T47D (cell line): Measurements from ENCODE around the gene NUDT19.
"Not testable (repeated sequence)": the region's sequence is repeated elsewhere in the genome, so short reads cannot be mapped to it uniquely, and the experiment has no call there.

ENCODE experiments used
- DNase-seq, 2 experiments: peaks; one replicate each; pipeline versions ENCODE4 v3.0.0 to v3.0.0-alpha.2; 2011 to 2012; ENCODE audit warnings: low read depth in 1 of 2, low spot score in 1 of 2
- JUND ChIP-seq: IDR thresholded peaks from 2 replicates; pipeline ENCODE4 v1.6.1; 2012; ENCODE audit warnings: low read depth
- in situ Hi-C: cut with HindIII; loops from 2 replicates; pipeline ENCODE4 v1.10.0; 2016; ENCODE audit warnings: low sequenced_read_pairs, low pct_unique_long_range_greater_than_20kb

The NUDT19 gene

GRCh38 chr19:32744555-32745325, 53.1 kb downstream of the NUDT19 start:
- TF ChIP-seq JUND: no peak
- no peak for DNase-seq
- in situ Hi-C loops: no loop called here

GRCh38 chr19:32745594-32746251, 54.1 kb downstream of the NUDT19 start:
- in situ Hi-C loops, DNase-seq: not testable (repeated sequence)

DNA sequence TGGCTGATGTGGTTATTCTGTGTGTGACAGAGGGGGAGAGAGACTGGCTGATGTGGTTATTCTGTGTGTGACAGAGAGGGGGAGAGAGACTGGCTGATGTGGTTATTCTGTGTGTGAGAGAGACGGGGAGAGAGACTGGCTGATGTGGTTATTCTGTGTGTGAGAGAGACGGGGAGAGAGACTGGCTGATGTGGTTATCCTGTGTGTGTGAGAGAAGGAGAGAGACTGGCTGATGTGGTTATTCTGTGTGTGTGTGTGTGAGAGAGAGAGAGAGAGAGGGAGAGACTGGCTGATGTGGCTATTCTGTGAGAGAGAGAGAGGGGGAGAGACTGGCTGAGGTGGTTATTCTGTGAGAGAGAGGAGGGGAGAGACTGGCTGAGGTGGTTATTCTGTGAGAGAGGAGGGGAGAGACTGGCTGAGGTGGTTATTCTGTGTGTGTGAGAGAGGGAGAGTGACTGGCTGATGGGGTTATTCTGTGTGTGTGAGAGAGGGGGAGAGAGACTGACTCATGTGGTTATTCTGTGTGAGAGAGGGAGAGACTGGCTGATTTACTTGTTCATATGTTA, 55.1 kb downstream of the NUDT19 start:
- DNase-seq, in situ Hi-C loops: not testable (repeated sequence)

DNA sequence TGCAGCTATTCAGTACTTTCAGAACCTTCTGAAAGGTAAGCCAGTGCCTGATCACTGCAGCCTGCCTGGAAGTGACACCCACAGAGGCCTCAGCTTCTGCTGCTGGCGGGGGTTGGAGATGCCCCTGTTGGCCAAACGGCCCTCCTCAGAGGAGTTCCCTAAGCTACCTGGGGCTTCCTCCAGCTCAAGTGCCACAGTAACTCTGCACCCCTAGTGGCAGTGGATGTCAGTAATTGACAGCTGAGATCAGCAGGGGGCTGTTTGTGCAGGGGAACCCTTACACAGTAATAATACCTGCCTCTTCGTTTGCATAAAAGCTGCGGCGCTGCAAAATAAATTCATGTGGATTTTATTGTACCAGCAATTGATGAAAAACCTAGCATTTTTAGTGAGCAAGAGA, 56.9 kb downstream of the NUDT19 start:
- TF ChIP-seq JUND: no peak
- DNase-seq: no peak
- in situ Hi-C loops: no loop called here

- TF ChIP-seq JUND: no peak
- no peak for DNase-seq
- in situ Hi-C loops: no loop called here
These were observed 57.3 kb downstream of the NUDT19 start for GRCh38 chr19:32748948-32749347.

GRCh38 chr19:32749361-32749760, 57.7 kb downstream of the NUDT19 start:
- no peak for DNase-seq
- in situ Hi-C loops: no loop called here
- TF ChIP-seq JUND: no peak

- in situ Hi-C loops: no loop called here
- no peak for TF ChIP-seq JUND
- DNase-seq: peak in 1 of 2 experiments; percentile 10
These were observed 58.9 kb downstream of the NUDT19 start for GRCh38 chr19:32750441-32751055.

DNA sequence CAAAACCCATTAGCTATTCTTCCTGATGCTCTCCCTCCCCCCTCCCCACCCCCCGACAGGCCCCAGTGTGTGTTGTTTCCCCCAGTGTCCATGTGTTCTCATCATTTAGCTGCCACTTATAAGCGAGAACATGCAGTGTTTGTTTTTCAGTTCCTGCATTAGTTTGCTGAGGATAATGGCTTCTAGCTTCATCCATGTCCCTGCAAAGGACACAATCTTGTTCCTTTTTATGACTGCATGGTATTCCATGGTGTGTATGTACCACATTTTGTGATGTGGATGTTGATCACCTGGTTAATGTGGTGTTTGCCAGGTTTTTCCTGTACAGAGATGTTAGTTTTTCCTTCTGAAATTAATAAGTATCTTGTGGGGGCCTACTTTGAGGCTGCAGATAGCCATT, 59.4 kb downstream of the NUDT19 start:
- in situ Hi-C loops: no loop called here
- no peak for TF ChIP-seq JUND
- no peak for DNase-seq

- TF ChIP-seq JUND: no peak
- in situ Hi-C loops: no loop called here
- DNase-seq: no peak
These were observed 65.6 kb downstream of the NUDT19 start for GRCh38 chr19:32757189-32757588.
